ENCODE data around the gene MEIS2.

MEIS2 gene

GRCh38 chr15:37081983-37082382, 18.4 kb downstream of the MEIS2 start:
- Histone ChIP-seq H3K4me1 (ENCODE audit: insufficient read depth, low read length, poor library complexity, severe bottlenecking) (no peaks in the 10 kb centered on the region), H3F3A (ENCODE audit: low read depth) (no peaks in the 10 kb centered on the region), H3K9ac (ENCODE audit: low read depth, low read length, poor library complexity, severe bottlenecking) (no peak overlapping the region), H3K27me3 (ENCODE audit: insufficient read depth, low read length, poor library complexity, severe bottlenecking) (no peaks in the 10 kb centered on the region), H3K9me3 (ENCODE audit: insufficient read depth, low read depth, low read length) (no peaks in the 10 kb centered on the region), H4K20me1 (ENCODE audit: insufficient read depth, low read length, poor library complexity, severe bottlenecking) (no peaks in the 10 kb centered on the region), H3K9me2 (replicated peaks; ENCODE audit: low read depth, low read length) (no peaks in the 10 kb centered on the region), H3K36me3 (ENCODE audit: insufficient read depth, low read length) (no peaks in the 10 kb centered on the region), H3K4me3 (ENCODE audit: low read length, poor library complexity, severe bottlenecking) (no peak overlapping the region), H3K4me2 (ENCODE audit: low read depth, low read length, poor library complexity, severe bottlenecking) (no peak overlapping the region), H3K79me2 (ENCODE audit: insufficient read depth, low read length) (no peaks in the 10 kb centered on the region), H2AFZ (ENCODE audit: low read length) (no peak overlapping the region)
- TF ChIP-seq CTCF (conservative IDR thresholded peaks at IDR 0.05; ENCODE audit: low read length) (no peak), EZH2phosphoT487 (IDR thresholded peaks at IDR 0.05; ENCODE audit: borderline replicate concordance) (no peak)

- Histone ChIP-seq H3F3A (ENCODE audit: low read depth) (no peaks in the 10 kb centered on the region), H4K20me1 (ENCODE audit: insufficient read depth, low read length, poor library complexity, severe bottlenecking) (no peaks in the 10 kb centered on the region), H3K9ac (ENCODE audit: low read depth, low read length, poor library complexity, severe bottlenecking) (no peak overlapping the region), H3K36me3 (ENCODE audit: insufficient read depth, low read length) (no peaks in the 10 kb centered on the region), H3K27me3 (ENCODE audit: insufficient read depth, low read length, poor library complexity, severe bottlenecking) (no peaks in the 10 kb centered on the region), H3K4me1 (ENCODE audit: insufficient read depth, low read length, poor library complexity, severe bottlenecking) (no peaks in the 10 kb centered on the region), H2AFZ (ENCODE audit: low read length) (no peak overlapping the region), H3K79me2 (ENCODE audit: insufficient read depth, low read length) (no peaks in the 10 kb centered on the region), H3K4me3 (ENCODE audit: low read length, poor library complexity, severe bottlenecking) (no peak overlapping the region), H3K4me2 (ENCODE audit: low read depth, low read length, poor library complexity, severe bottlenecking) (no peak overlapping the region), H3K9me2 (replicated peaks; ENCODE audit: low read depth, low read length) (no peaks in the 10 kb centered on the region), H3K9me3 (ENCODE audit: insufficient read depth, low read depth, low read length) (no peaks in the 10 kb centered on the region)
- no peak for TF ChIP-seq CTCF (conservative IDR thresholded peaks at IDR 0.05; ENCODE audit: low read length)
- TF ChIP-seq EZH2phosphoT487 (IDR thresholded peaks at IDR 0.05; ENCODE audit: borderline replicate concordance): no peak
Observed at GRCh38 chr15:37080261-37080921, 20.0 kb downstream of the MEIS2 start.

- no peak overlapping the region for H3K9ac ChIP-seq (ENCODE audit: low read depth, low read length, poor library complexity, severe bottlenecking)
- no peaks in the 10 kb centered on the region for H3F3A ChIP-seq (ENCODE audit: low read depth)
- no peaks in the 10 kb centered on the region for H3K9me3 ChIP-seq (ENCODE audit: insufficient read depth, low read depth, low read length)
- no peak overlapping the region for H2AFZ ChIP-seq (ENCODE audit: low read length)
- no peaks in the 10 kb centered on the region for H3K36me3 ChIP-seq (ENCODE audit: insufficient read depth, low read length)
- H3K9me2 ChIP-seq (replicated peaks; ENCODE audit: low read depth, low read length): no peaks in the 10 kb centered on the region
- H3K4me1 ChIP-seq (ENCODE audit: insufficient read depth, low read length, poor library complexity, severe bottlenecking): no peaks in the 10 kb centered on the region
- no peaks in the 10 kb centered on the region for H3K27me3 ChIP-seq (ENCODE audit: insufficient read depth, low read length, poor library complexity, severe bottlenecking)
- H3K79me2 ChIP-seq (ENCODE audit: insufficient read depth, low read length): no peaks in the 10 kb centered on the region
- H4K20me1 ChIP-seq (ENCODE audit: insufficient read depth, low read length, poor library complexity, severe bottlenecking): no peaks in the 10 kb centered on the region
- TF ChIP-seq CTCF (conservative IDR thresholded peaks at IDR 0.05; ENCODE audit: low read length) (no peak), EZH2phosphoT487 (IDR thresholded peaks at IDR 0.05; ENCODE audit: borderline replicate concordance) (no peak)
- no peak overlapping the region for H3K4me3 ChIP-seq (ENCODE audit: low read length, poor library complexity, severe bottlenecking)
- no peak overlapping the region for H3K4me2 ChIP-seq (ENCODE audit: low read depth, low read length, poor library complexity, severe bottlenecking)
Observed at GRCh38 chr15:37079726-37080125, 20.6 kb downstream of the MEIS2 start.
